ENCODE measurements around the gene IFFO2.

GRCh38 chr1:18943162-18943561 lies 13.3 kb downstream of the IFFO2 start:
- TF ChIP-seq CTCF (IDR thresholded peaks at IDR 0.05; ENCODE audit: low read length) = no peak
- TF ChIP-seq EZH2phosphoT487 (IDR thresholded peaks at IDR 0.05; ENCODE audit: low read length) = no peak
- no peak for TF ChIP-seq EZH2 (optimal IDR thresholded peaks at IDR 0.05; ENCODE audit: low read depth, low read length)

Data from MM.1S (cell line).